T-cell (primary cell): ENCODE data around the gene RAB43. TPM values are rescaled to one million over a fixed set of nuclear protein-coding genes. Genes with fewer than 3 reads are reported as not detected.

Experiments
- ATAC-seq, 4 experiments: fragments of 200-7000 bp in 3 of 4; fragments of 150-1000 bp in 1 of 4; cut with Tn5 transposase; replicated peaks in 1 of 4; 1 replicate in 3 of 4; 2 replicates in 1 of 4; pipeline ENCODE4 v1.10.0; 2021; ENCODE audit warnings: moderate library complexity in 3 of 4, mild to moderate bottlenecking in 2 of 4, moderate number of reproducible peaks in 1 of 4
- CTCF ChIA-PET, 2 donors: fragments of 300-600 bp; sonication (Branson Sonifier 250); formaldehyde crosslinking; loops; one replicate each; lab custom pipeline; 2022; ENCODE audit warnings: antibody characterized with exemption in 2 of 2; lab: Charles Lee
- POLR2A ChIA-PET, 2 donors: fragments of 300-600 bp; sonication (Branson Sonifier 250); formaldehyde crosslinking; loops; one replicate each; lab custom pipeline; 2022; ENCODE audit warnings: antibody characterized with exemption in 2 of 2; lab: Charles Lee
- DNase-seq, 35 experiments: peaks; one replicate each; pipeline versions ENCODE4 v3.0.0 to v3.0.0-alpha.2; 2013 to 2023
- H3K27ac ChIP-seq: one replicate; pipeline ENCODE4 v1.5.1; 2013; ENCODE audit warnings: low read length
- H3K27me3 ChIP-seq, 2 experiments: replicated peaks in 1 of 2; 1 replicate in 1 of 2; 2 replicates in 1 of 2; pipeline versions ENCODE4 v1.6.1 to v1.7.0; 2013; ENCODE audit warnings: low read length in 1 of 2, mixed read lengths in 1 of 2; ENCODE audit not compliant: control insufficient read depth in 2 of 2, insufficient read depth in 2 of 2; ENCODE audit errors: extremely low read depth in 1 of 2
- H3K36me3 ChIP-seq, 2 donors: 1 replicate in 1 of 2; 2 replicates in 1 of 2; pipeline versions ENCODE4 v1.6.1 to v1.7.0; 2013; ENCODE audit warnings: low read length in 1 of 2; ENCODE audit not compliant: control insufficient read depth in 2 of 2, insufficient read depth in 1 of 2; ENCODE audit errors: extremely low read depth in 1 of 2
- H3K4me1 ChIP-seq, 2 experiments: 1 replicate in 1 of 2; 2 replicates in 1 of 2; pipeline versions ENCODE4 v1.6.1 to v1.7.0; 2013; ENCODE audit warnings: low read length in 2 of 2, mixed read lengths in 1 of 2; ENCODE audit not compliant: insufficient read depth in 2 of 2, control insufficient read depth in 1 of 2; ENCODE audit errors: extremely low read depth in 1 of 2
- H3K4me3 ChIP-seq, 2 donors: 1 replicate in 1 of 2; 2 replicates in 1 of 2; pipeline versions ENCODE4 v1.5.1 to v1.7.0; 2013; ENCODE audit warnings: mild to moderate bottlenecking in 2 of 2, low read length in 1 of 2, moderate library complexity in 1 of 2; ENCODE audit not compliant: control insufficient read depth in 1 of 2; ENCODE audit errors: extremely low read depth in 1 of 2
- H3K9me3 ChIP-seq: 2 replicates; pipeline ENCODE4 v1.7.0; 2013
- H3K27ac Mint-ChIP-seq, 2 donors: one replicate each; pipeline ENCODE4 v1.8.0; 2020 to 2021; ENCODE audit warnings: mild to moderate bottlenecking in 2 of 2, mixed read lengths in 2 of 2
- H3K27me3 Mint-ChIP-seq, 2 donors: one replicate each; pipeline ENCODE4 v1.8.0; 2021 to 2022; ENCODE audit warnings: mixed read lengths in 2 of 2
- H3K36me3 Mint-ChIP-seq: one replicate; pipeline ENCODE4 v1.8.0; 2021; ENCODE audit warnings: mixed read lengths
- H3K4me1 Mint-ChIP-seq, 3 donors: one replicate each; pipeline ENCODE4 v1.8.0; 2020 to 2022; ENCODE audit warnings: mixed read lengths in 3 of 3, mild to moderate bottlenecking in 1 of 3
- H3K4me3 Mint-ChIP-seq, 3 donors: one replicate each; pipeline ENCODE4 v1.8.0; 2020 to 2022; ENCODE audit warnings: mild to moderate bottlenecking in 3 of 3, mixed read lengths in 3 of 3, moderate library complexity in 3 of 3
- H3K9me3 Mint-ChIP-seq, 3 donors: one replicate each; pipeline ENCODE4 v1.8.0; 2020 to 2022; ENCODE audit warnings: mixed read lengths in 3 of 3
- WGBS: methylation state at CpG from one replicate; pipeline ENCODE4 v1.1.5; 2013; ENCODE audit warnings: missing lambda C conversion rate; ENCODE audit not compliant: insufficient coverage; 5-methylcytosine and 5-hydroxymethylcytosine counted together
- total RNA-seq, 35 experiments: library from RNA in 6 of 35; stranded (reverse) in 6 of 35; fragments of 120-200 nt in 1 of 35; gene quantifications; one replicate each; pipeline versions ENCODE4 v1.2.1 to v1.2.4 and lab custom pipeline; 2013 to 2026

The RAB43 gene
- total RNA-seq, 5 donors from 2014 or later (not counting 1 experiment from before 2014, with no cell fraction given), result 53.8 to 96.9 (median 77.6) TPM

- H3K27me3 Mint-ChIP-seq, result no peaks in the 10 kb centered on the region
- peak in 9 of 35 experiments; percentile 18 to 45 (median 26) for DNase-seq
- H3K27ac Mint-ChIP-seq, result no peak overlapping the region
- no peak overlapping the region for H3K4me3 ChIP-seq
- CTCF ChIA-PET, result interaction anchor here in 1 of 2 donors (1.5 kb wide), 1 partner anchor 10 kb away, joined by 4 read pairs; no protein-coding TSS in a partner anchor
- H3K4me1 ChIP-seq, result peaks cover 0 to 7% of the 10 kb centered on the region in 2 experiments
- POLR2A ChIA-PET, result interaction anchor here in 1 of 2 donors (0.5 kb wide), 1 partner anchor 235 kb away, joined by 3 read pairs; no protein-coding TSS in a partner anchor
- H3K4me3 Mint-ChIP-seq, result no peak overlapping the region
- peak in 3 of 4 experiments; percentile 13 to 81 (median 43) for ATAC-seq
- H3K4me1 Mint-ChIP-seq, result peaks cover 3 to 16% (median 9%) of the 10 kb centered on the region in 3 donors
- no peaks in the 10 kb centered on the region for H3K9me3 Mint-ChIP-seq
- peaks cover 0 to 11% of the 10 kb centered on the region in 2 experiments for H3K27me3 ChIP-seq
- H3K9me3 ChIP-seq, result no peaks in the 10 kb centered on the region
- no peaks in the 10 kb centered on the region for H3K36me3 ChIP-seq
- WGBS, result 40% methylated on average over 1 of the region's 4 CpGs
- H3K27ac ChIP-seq, result no peak overlapping the region
- H3K36me3 Mint-ChIP-seq, result no peaks in the 10 kb centered on the region
These were observed 63.0 kb downstream of the RAB43 start for GRCh38 chr3:129058441-129059200.

- ChIA-PET CTCF (interaction anchor here in 1 of 2 donors (1.5 kb wide), 1 partner anchor 12 kb away, joined by 4 read pairs; no protein-coding TSS in a partner anchor), POLR2A (interaction anchor here in 1 of 2 donors (0.5 kb wide), 1 partner anchor 64 kb away, joined by 3 read pairs; the partner anchor contains the start of gene RAB43)
- no peaks in the 10 kb centered on the region for H3K9me3 ChIP-seq
- Mint-ChIP-seq H3K4me1 (peaks cover 5 to 21% (median 14%) of the 10 kb centered on the region in 3 donors), H3K27ac (no peak overlapping the region), H3K9me3 (no peaks in the 10 kb centered on the region), H3K4me3 (no peak overlapping the region), H3K27me3 (no peaks in the 10 kb centered on the region), H3K36me3 (no peaks in the 10 kb centered on the region)
- H3K36me3 ChIP-seq, result no peaks in the 10 kb centered on the region
- DNase-seq (no peak), ATAC-seq (no peak)
- H3K4me3 ChIP-seq, result no peak overlapping the region
- 86% methylated on average over 4 of the region's 4 CpGs for WGBS
- peaks cover 0 to 11% of the 10 kb centered on the region in 2 experiments for H3K27me3 ChIP-seq
- no peak overlapping the region for H3K27ac ChIP-seq
- H3K4me1 ChIP-seq, result peaks cover 0 to 10% of the 10 kb centered on the region in 2 experiments
These were observed 64.4 kb downstream of the RAB43 start for GRCh38 chr3:129057249-129057648.

- POLR2A ChIA-PET, result interaction anchor here in 1 of 2 donors (0.5 kb wide), 1 partner anchor 65 kb away, joined by 3 read pairs; the partner anchor contains the start of gene RAB43
- no peak for ATAC-seq
- Histone ChIP-seq H3K27ac (no peak overlapping the region), H3K9me3 (no peaks in the 10 kb centered on the region), H3K4me3 (no peak overlapping the region), H3K4me1 (peaks cover 0 to 10% of the 10 kb centered on the region in 2 experiments), H3K27me3 (peaks cover 0 to 11% of the 10 kb centered on the region in 2 experiments), H3K36me3 (no peaks in the 10 kb centered on the region)
- H3K27ac Mint-ChIP-seq, result no peak overlapping the region
- H3K4me1 Mint-ChIP-seq, result peaks cover 5 to 21% (median 14%) of the 10 kb centered on the region in 3 donors
- DNase-seq, result no peak
- no peaks in the 10 kb centered on the region for H3K27me3 Mint-ChIP-seq
- H3K9me3 Mint-ChIP-seq, result no peaks in the 10 kb centered on the region
- 83% methylated on average over 8 of the region's 9 CpGs for WGBS
- CTCF ChIA-PET, result interaction anchor here in 1 of 2 donors (1.5 kb wide), 1 partner anchor 12 kb away, joined by 4 read pairs; no protein-coding TSS in a partner anchor
- H3K4me3 Mint-ChIP-seq, result no peak overlapping the region
- H3K36me3 Mint-ChIP-seq, result no peaks in the 10 kb centered on the region
These were observed 65.0 kb downstream of the RAB43 start for GRCh38 chr3:129056451-129057173.

GRCh38 chr3:129054605-129055104 is 66.9 kb downstream of the RAB43 start:
- 83% methylated on average over 1 of the region's 3 CpGs for WGBS
- Mint-ChIP-seq H3K36me3 (no peaks in the 10 kb centered on the region), H3K4me3 (no peak overlapping the region)

GRCh38 chr3:129052675-129053074 is 68.9 kb downstream of the RAB43 start:
- CTCF ChIA-PET, result interaction anchor here (0.6 to 4.4 kb wide), 18 partner anchors 10 to 197 kb away, joined by 3 to 38 read pairs (median 5); partner anchors contain the start of genes CFAP92 (in 1 of the 2) and COPG1 (in 1 of the 2)
- Mint-ChIP-seq H3K36me3 (no peaks in the 10 kb centered on the region), H3K27me3 (no peaks in the 10 kb centered on the region), H3K4me3 (peak overlapping the region in 1 of 3 donors; percentile 47), H3K4me1 (peaks cover 5 to 12% (median 11%) of the 10 kb centered on the region in 3 donors), H3K9me3 (peaks cover 5 to 6% (median 5%) of the 10 kb centered on the region in 3 donors), H3K27ac (no peak overlapping the region)
- POLR2A ChIA-PET, result interaction anchor here in 1 of 2 donors (0.5 kb wide), 1 partner anchor 9 kb away, joined by 3 read pairs; no protein-coding TSS in a partner anchor
- Histone ChIP-seq H3K27me3 (peaks cover 0 to 3% of the 10 kb centered on the region in 2 experiments), H3K36me3 (no peaks in the 10 kb centered on the region), H3K9me3 (peaks cover 3% of the 10 kb centered on the region), H3K27ac (no peak overlapping the region), H3K4me3 (no peak overlapping the region), H3K4me1 (peaks cover 0 to 5% of the 10 kb centered on the region in 2 experiments)
- ATAC-seq (no peak), DNase-seq (no peak)
- 100% methylated on average over 4 of the region's 6 CpGs for WGBS

More at GRCh38 chr3:129054605-129055104, 66.9 kb downstream of the RAB43 start:
- H3K4me3 ChIP-seq, result no peak overlapping the region
- H3K27ac Mint-ChIP-seq, result no peak overlapping the region
- peaks cover 0 to 3% of the 10 kb centered on the region in 2 experiments for H3K27me3 ChIP-seq
- ATAC-seq (no peak), DNase-seq (no peak)
- ChIA-PET POLR2A (no interaction called here), CTCF (interaction anchor here (0.6 to 4.1 kb wide), 8 partner anchors 13 to 207 kb away, joined by 3 to 38 read pairs (median 5); no protein-coding TSS in a partner anchor)
- H3K4me1 Mint-ChIP-seq, result peaks cover 5 to 21% (median 14%) of the 10 kb centered on the region in 3 donors
- H3K9me3 ChIP-seq, result no peaks in the 10 kb centered on the region
- no peaks in the 10 kb centered on the region for H3K36me3 ChIP-seq
- no peak overlapping the region for H3K27ac ChIP-seq
- H3K4me1 ChIP-seq, result peaks cover 0 to 10% of the 10 kb centered on the region in 2 experiments
- no peaks in the 10 kb centered on the region for H3K27me3 Mint-ChIP-seq
- no peaks in the 10 kb centered on the region for H3K9me3 Mint-ChIP-seq
